Hepatocyte (in vitro differentiated cells): Measurements from ENCODE around the gene KIRREL3.

Experiments used
- CTCF ChIP-seq: fragments of 200-600 bp; sonication (generic); IDR thresholded peaks from 2 replicates; pipeline ENCODE4 v1.5.1; 2016; ENCODE audit warnings: antibody characterized with exemption, mild to moderate bottlenecking; ENCODE audit not compliant: poor library complexity
- EZH2 ChIP-seq: fragments of 200-600 bp; sonication (generic); IDR thresholded peaks from 2 replicates; pipeline ENCODE4 v1.6.1; 2016; ENCODE audit warnings: antibody characterized with exemption, mild to moderate bottlenecking, borderline replicate concordance
- EZH2phosphoT487 ChIP-seq: fragments of 200-600 bp; sonication (generic); IDR thresholded peaks from one replicate; pipeline ENCODE4 v1.6.1; 2018; ENCODE audit warnings: antibody characterized with exemption, mild to moderate bottlenecking, low read depth, moderate library complexity; ENCODE audit not compliant: unreplicated experiment, severe bottlenecking

GRCh38 chr11:126884192-126884591, 116.4 kb downstream of the KIRREL3 start:
- no peak for TF ChIP-seq CTCF
- TF ChIP-seq EZH2phosphoT487, result no peak
- TF ChIP-seq EZH2, result no peak
